Activated T-cell treated with anti-CD3 and anti-CD28 coated beads, Interleukin-2, amount 50 U/mL, for 24 hours (primary cell): ENCODE data around the gene C2.
"Not testable (repeated sequence)": the region's sequence is repeated elsewhere in the genome, so short reads cannot be mapped to it uniquely, and the experiment has no call there.

Source experiments
- DNase-seq: peaks from one replicate; pipeline ENCODE4 v3.0.0-alpha.2; 2020
- H3K27ac Mint-ChIP-seq: 2 replicates; pipeline ENCODE4 v1.8.0; 2020; ENCODE audit warnings: mild to moderate bottlenecking, mixed read lengths
- H3K27me3 Mint-ChIP-seq: 2 replicates; pipeline ENCODE4 v1.8.0; 2020; ENCODE audit warnings: mixed read lengths
- H3K36me3 Mint-ChIP-seq: 2 replicates; pipeline ENCODE4 v1.8.0; 2020; ENCODE audit warnings: low read depth, mixed read lengths
- H3K4me1 Mint-ChIP-seq: 2 replicates; pipeline ENCODE4 v1.8.0; 2020; ENCODE audit warnings: low read depth, mixed read lengths
- H3K4me3 Mint-ChIP-seq: 2 replicates; pipeline ENCODE4 v1.8.0; 2020; ENCODE audit warnings: mild to moderate bottlenecking, moderate library complexity, mixed read lengths
- H3K9me3 Mint-ChIP-seq: 2 replicates; pipeline ENCODE4 v1.8.0; 2020; ENCODE audit warnings: mixed read lengths

C2 gene

DNA sequence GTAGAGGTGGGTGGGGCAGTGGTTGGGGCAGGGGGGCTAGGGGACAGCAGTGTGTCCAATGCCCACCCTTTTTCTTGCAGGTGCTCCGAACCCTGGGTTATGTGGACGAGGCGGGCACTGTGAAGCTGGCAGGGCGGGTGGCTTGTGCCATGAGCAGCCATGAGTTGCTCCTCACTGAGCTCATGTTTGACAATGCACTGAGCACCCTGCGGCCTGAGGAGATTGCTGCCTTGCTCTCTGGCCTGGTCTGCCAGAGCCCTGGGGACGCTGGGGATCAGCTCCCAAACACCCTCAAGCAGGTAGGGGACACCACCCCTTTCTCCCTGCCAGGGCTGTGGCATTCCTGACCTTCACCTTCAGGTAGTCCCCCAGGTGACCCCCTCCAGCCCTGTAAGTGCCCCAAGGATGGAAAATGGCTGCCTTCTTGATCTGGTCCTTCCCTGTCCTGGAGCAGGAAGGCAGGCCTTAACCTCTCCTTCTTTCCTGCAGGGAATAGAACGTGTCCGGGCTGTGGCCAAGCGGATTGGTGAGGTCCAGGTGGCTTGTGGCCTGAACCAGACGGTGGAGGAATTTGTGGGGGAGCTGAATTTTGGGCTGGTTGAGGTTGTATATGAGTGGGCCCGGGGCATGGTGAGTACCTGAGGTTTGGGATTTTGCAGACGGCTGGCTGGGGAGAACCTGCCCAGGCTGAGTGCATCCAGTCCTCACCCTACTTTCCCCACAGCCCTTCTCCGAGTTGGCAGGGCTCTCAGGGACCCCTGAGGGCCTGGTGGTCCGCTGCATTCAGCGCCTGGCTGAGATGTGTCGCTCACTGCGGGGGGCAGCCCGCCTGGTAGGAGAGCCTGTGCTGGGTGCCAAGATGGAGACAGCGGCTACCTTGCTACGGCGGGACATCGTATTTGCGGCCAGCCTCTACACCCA lies 41.5 kb downstream of the C2 start:
- Mint-ChIP-seq H3K27ac (peak overlapping the region; percentile 100), H3K4me1 (peaks cover 44% of the 10 kb centered on the region)

GRCh38 chr6:31969712-31970603 lies 42.4 kb downstream of the C2 start:
- Mint-ChIP-seq H3K27me3 (no peaks in the 10 kb centered on the region), H3K27ac (peak overlapping the region; percentile 100), H3K9me3 (no peaks in the 10 kb centered on the region), H3K4me3 (peak overlapping the region; percentile 96), H3K36me3 (peaks cover 90% of the 10 kb centered on the region), H3K4me1 (peaks cover 50% of the 10 kb centered on the region)
- no peak for DNase-seq

More for the DNA sequence above, 41.5 kb downstream of the C2 start:
- peaks cover 94% of the 10 kb centered on the region for H3K36me3 Mint-ChIP-seq
- no peaks in the 10 kb centered on the region for H3K9me3 Mint-ChIP-seq
- peak overlapping the region; percentile 96 for H3K4me3 Mint-ChIP-seq
- DNase-seq = no peak
- no peaks in the 10 kb centered on the region for H3K27me3 Mint-ChIP-seq

GRCh38 chr6:31970604-31971271 lies 43.2 kb downstream of the C2 start:
- H3K9me3 Mint-ChIP-seq = no peaks in the 10 kb centered on the region
- no peak for DNase-seq
- peak overlapping the region; percentile 96 for H3K4me3 Mint-ChIP-seq
- peaks cover 87% of the 10 kb centered on the region for H3K36me3 Mint-ChIP-seq
- H3K27ac Mint-ChIP-seq = peak overlapping the region; percentile 100
- no peaks in the 10 kb centered on the region for H3K27me3 Mint-ChIP-seq
- peaks cover 50% of the 10 kb centered on the region for H3K4me1 Mint-ChIP-seq

- Mint-ChIP-seq H3K36me3 (peaks cover 80% of the 10 kb centered on the region), H3K9me3 (no peaks in the 10 kb centered on the region), H3K4me3 (peak overlapping the region; percentile 96), H3K4me1 (peaks cover 50% of the 10 kb centered on the region), H3K27me3 (no peaks in the 10 kb centered on the region), H3K27ac (peak overlapping the region; percentile 100)
- DNase-seq = no peak
These were observed 43.9 kb downstream of the C2 start for GRCh38 chr6:31971279-31971992.

GRCh38 chr6:31971993-31972708 lies 44.6 kb downstream of the C2 start, which contains the start of gene DXO:
Gene DXO (minus strand): TSS chr6:31972138. CDS start chr6:31971675, 463 bp downstream.
- Mint-ChIP-seq H3K27me3 (no peaks in the 10 kb centered on the region), H3K27ac (peak within 1 kb of the TSS; percentile 100), H3K4me1 (peaks cover 50% of the 10 kb centered on the region), H3K36me3 (peaks cover 79% of the 10 kb centered on the region), H3K4me3 (peak within 1 kb of the TSS; percentile 96), H3K9me3 (no peaks in the 10 kb centered on the region)
- peak; percentile 98 for DNase-seq

DNA sequence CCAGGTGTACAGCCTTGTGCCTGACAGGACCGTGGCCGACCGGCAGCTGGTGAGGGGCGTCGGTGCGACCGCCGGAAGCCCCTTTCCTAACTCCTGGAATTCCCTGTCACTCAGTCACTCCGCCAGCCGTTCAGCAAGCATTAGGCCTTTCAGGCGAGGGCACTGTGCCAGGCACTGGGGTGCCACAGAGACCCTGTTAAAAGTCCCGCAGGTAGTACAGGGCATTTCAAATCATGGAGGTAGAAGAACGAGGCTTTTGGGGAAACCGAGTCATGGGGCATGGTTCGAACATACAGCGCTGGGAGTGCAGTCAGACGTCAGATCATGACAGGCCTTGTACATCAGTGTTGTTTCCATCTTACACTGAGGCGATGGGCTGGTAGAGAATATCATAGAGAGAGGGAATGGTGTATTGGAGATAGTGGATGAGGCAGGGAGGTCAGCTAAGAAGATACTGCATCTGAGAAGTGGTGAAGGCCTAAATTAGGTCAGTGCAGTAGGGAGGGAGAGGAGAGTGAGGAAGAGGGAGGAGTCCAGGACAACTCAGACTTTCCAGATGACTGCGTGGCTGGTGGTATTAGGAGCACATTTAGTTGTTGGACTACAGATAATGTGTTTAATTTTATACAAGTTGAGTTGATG lies 45.3 kb downstream of the C2 start:
- peak overlapping the region; percentile 100 for H3K27ac Mint-ChIP-seq
- H3K36me3 Mint-ChIP-seq = peaks cover 72% of the 10 kb centered on the region
- DNase-seq = no peak
- no peaks in the 10 kb centered on the region for H3K27me3 Mint-ChIP-seq
- peak overlapping the region; percentile 96 for H3K4me3 Mint-ChIP-seq
- peaks cover 50% of the 10 kb centered on the region for H3K4me1 Mint-ChIP-seq
- H3K9me3 Mint-ChIP-seq = no peaks in the 10 kb centered on the region

GRCh38 chr6:31976065-31976464 lies 48.5 kb downstream of the C2 start:
- DNase-seq, H3K27me3 Mint-ChIP-seq, H3K4me3 Mint-ChIP-seq, H3K27ac Mint-ChIP-seq, H3K9me3 Mint-ChIP-seq: not testable (repeated sequence)
- H3K36me3 Mint-ChIP-seq = peaks cover 49% of the 10 kb centered on the region
- H3K4me1 Mint-ChIP-seq = peaks cover 38% of the 10 kb centered on the region

GRCh38 chr6:31977816-31978431 lies 50.4 kb downstream of the C2 start:
- peaks cover 33% of the 10 kb centered on the region for H3K36me3 Mint-ChIP-seq
- H3K4me3 Mint-ChIP-seq = no peak overlapping the region
- peaks cover 26% of the 10 kb centered on the region for H3K4me1 Mint-ChIP-seq
- DNase-seq = no peak
- no peak overlapping the region for H3K27ac Mint-ChIP-seq
- no peaks in the 10 kb centered on the region for H3K27me3 Mint-ChIP-seq
- no peaks in the 10 kb centered on the region for H3K9me3 Mint-ChIP-seq

- Mint-ChIP-seq H3K27ac (peak overlapping the region; percentile 79), H3K4me3 (no peak overlapping the region), H3K27me3 (no peaks in the 10 kb centered on the region), H3K4me1 (peaks cover 17% of the 10 kb centered on the region), H3K36me3 (peaks cover 27% of the 10 kb centered on the region), H3K9me3 (no peaks in the 10 kb centered on the region)
- DNase-seq = no peak
These were observed 51.3 kb downstream of the C2 start for GRCh38 chr6:31978831-31979230.

GRCh38 chr6:31979238-31979898 lies 51.9 kb downstream of the C2 start:
- H3K9me3 Mint-ChIP-seq = no peaks in the 10 kb centered on the region
- H3K4me1 Mint-ChIP-seq = peaks cover 12% of the 10 kb centered on the region
- peaks cover 23% of the 10 kb centered on the region for H3K36me3 Mint-ChIP-seq
- H3K27me3 Mint-ChIP-seq = no peaks in the 10 kb centered on the region
- DNase-seq = no peak
- no peak overlapping the region for H3K4me3 Mint-ChIP-seq
- H3K27ac Mint-ChIP-seq = peak overlapping the region; percentile 80

DNA sequence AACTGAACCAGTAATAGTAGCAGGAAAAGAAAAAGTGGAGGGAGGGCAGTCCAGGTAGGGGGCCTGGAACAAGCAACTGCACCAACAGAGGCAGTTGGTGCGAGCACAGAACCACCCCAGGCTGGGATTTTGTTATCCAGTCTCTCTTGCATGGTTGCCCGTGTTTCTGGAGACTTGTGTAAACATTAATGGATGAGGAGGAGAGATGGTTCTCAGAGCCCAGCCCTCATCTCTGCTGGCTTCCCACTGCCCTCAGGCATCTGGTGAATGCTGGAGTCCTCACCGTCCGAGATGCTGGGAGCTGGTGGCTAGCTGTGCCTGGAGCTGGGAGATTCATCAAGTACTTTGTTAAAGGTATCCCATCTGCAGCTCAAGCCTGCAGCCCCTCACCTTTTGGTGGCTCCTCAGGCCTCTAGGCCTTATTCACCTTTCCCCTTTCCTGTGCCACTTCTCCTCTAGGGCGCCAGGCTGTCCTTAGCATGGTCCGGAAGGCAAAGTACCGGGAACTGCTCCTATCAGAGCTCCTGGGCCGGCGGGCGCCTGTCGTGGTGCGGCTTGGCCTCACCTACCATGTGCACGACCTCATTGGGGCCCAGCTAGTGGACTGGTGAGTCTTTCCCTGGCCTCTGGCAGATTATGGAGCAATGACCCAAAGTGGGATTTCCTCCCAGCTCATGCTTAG lies 52.8 kb downstream of the C2 start:
- H3K27me3 Mint-ChIP-seq, H3K9me3 Mint-ChIP-seq, H3K27ac Mint-ChIP-seq, DNase-seq, H3K4me1 Mint-ChIP-seq, H3K4me3 Mint-ChIP-seq: not testable (repeated sequence)
- H3K36me3 Mint-ChIP-seq = peaks cover 18% of the 10 kb centered on the region

- H3K4me3 Mint-ChIP-seq, H3K27me3 Mint-ChIP-seq, H3K9me3 Mint-ChIP-seq, DNase-seq, H3K27ac Mint-ChIP-seq, H3K4me1 Mint-ChIP-seq: not testable (repeated sequence)
- H3K36me3 Mint-ChIP-seq = peaks cover 15% of the 10 kb centered on the region
These were observed 53.5 kb downstream of the C2 start for GRCh38 chr6:31980998-31981397.
